ENCODE data around the gene C3orf52. TPM values are rescaled to one million over a fixed set of nuclear protein-coding genes. Genes with fewer than 3 reads are reported as not detected.

C3orf52 gene
- total RNA-seq, 6 experiments from 2014 or later, result 9.7 to 11.6 (median 10.7) TPM

DNA sequence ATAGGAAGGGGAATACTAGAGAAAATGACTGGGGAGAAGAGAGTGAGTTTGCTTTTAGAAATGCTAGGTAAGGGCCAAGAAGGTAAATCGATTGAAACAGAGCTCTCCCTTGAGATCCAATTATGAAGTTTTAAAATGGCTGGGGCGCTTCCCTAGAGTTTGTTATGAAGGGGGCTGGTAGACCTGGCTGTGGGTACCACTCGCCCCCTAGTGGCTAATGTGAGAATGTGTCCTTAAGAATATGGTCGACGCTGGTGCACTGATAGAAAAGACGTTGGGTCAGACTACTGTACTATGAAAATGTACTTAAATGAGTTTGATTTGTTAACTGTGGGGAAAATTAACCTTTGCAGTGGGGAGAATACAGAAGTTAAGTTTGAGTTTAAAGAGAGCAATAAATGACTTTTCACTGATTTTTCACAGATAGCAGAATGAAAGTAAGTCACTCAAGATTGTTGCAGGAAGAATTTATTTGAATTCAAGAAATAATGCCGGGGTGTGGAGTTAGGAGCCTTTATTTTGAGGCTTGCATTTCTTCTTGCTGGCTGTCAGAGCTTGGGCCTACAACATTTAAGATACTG lies 42.5 kb upstream of the C3orf52 start:
- H3K9me3 Mint-ChIP-seq, result no peaks in the 10 kb centered on the region
- TF ChIP-seq, protein P1, sequence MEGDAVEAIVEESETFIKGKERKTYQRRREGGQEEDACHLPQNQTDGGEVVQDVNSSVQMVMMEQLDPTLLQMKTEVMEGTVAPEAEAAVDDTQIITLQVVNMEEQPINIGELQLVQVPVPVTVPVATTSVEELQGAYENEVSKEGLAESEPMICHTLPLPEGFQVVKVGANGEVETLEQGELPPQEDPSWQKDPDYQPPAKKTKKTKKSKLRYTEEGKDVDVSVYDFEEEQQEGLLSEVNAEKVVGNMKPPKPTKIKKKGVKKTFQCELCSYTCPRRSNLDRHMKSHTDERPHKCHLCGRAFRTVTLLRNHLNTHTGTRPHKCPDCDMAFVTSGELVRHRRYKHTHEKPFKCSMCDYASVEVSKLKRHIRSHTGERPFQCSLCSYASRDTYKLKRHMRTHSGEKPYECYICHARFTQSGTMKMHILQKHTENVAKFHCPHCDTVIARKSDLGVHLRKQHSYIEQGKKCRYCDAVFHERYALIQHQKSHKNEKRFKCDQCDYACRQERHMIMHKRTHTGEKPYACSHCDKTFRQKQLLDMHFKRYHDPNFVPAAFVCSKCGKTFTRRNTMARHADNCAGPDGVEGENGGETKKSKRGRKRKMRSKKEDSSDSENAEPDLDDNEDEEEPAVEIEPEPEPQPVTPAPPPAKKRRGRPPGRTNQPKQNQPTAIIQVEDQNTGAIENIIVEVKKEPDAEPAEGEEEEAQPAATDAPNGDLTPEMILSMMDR (IDR thresholded peaks at IDR 0.05), result peak; percentile 98
- no peaks in the 10 kb centered on the region for H3K36me3 Mint-ChIP-seq (ENCODE audit: low read depth)
- no peaks in the 10 kb centered on the region; the same call in 1 of the 2 replicates for H3K27me3 Mint-ChIP-seq (ENCODE audit: insufficient read depth)
- DNase-seq, result peak; percentile 63
- no peak overlapping the region for H3K27ac Mint-ChIP-seq
- H3K4me3 Mint-ChIP-seq, result no peak overlapping the region
- H3K4me1 Mint-ChIP-seq (ENCODE audit: low read depth), result peaks cover 24% of the 10 kb centered on the region

DNA sequence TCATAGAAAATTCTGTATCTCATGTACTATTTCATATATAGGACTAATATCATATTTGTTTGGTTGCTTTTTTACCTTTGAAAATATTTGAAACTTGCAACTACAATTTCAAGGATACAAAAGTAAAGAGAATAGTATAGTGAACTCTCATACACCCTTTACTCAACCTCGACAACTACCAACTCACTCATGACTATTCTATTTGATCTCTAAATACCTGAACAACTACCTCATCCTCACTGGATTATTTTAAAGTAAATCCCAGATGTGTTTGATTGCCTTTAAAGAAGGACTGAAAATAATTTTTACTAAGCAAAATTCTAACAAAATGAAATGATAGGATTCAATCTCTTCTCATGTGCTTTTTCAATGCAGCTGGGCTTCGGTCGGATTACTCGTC lies 39.6 kb upstream of the C3orf52 start:
- peaks cover 11% of the 10 kb centered on the region for H3K4me1 Mint-ChIP-seq (ENCODE audit: low read depth)
- no peak overlapping the region for H3K4me3 Mint-ChIP-seq
- TF ChIP-seq, protein P1 (IDR thresholded peaks at IDR 0.05), result no peak
- no peak overlapping the region for H3K27ac Mint-ChIP-seq
- H3K9me3 Mint-ChIP-seq, result no peaks in the 10 kb centered on the region
- H3K36me3 Mint-ChIP-seq (ENCODE audit: low read depth), result no peaks in the 10 kb centered on the region
- H3K27me3 Mint-ChIP-seq (ENCODE audit: insufficient read depth), result no peaks in the 10 kb centered on the region
- DNase-seq, result peak; percentile 31

DNA sequence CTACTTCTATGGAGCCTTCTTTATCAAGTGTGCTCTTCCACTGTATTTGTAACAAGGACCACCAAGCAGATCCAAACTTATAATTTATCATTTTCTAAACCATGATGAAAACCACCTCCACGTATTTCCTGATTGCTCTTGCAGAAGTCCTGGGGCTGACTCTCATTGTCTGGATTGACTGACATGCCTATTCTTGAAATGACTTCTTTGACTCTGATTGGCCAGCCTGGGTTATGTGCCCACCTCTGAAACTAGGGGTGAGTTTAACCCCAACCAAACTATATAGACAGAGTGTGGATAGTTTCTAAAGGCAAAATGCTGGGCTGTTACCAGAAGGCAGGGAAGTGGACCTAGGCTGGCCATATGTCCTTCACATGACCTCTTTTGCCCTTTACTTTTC lies 38.9 kb upstream of the C3orf52 start:
- no peaks in the 10 kb centered on the region for H3K9me3 Mint-ChIP-seq
- H3K27me3 Mint-ChIP-seq (ENCODE audit: insufficient read depth), result no peaks in the 10 kb centered on the region
- no peak for DNase-seq
- no peak overlapping the region for H3K4me3 Mint-ChIP-seq
- TF ChIP-seq, protein P1 (IDR thresholded peaks at IDR 0.05), result no peak
- peaks cover 11% of the 10 kb centered on the region for H3K4me1 Mint-ChIP-seq (ENCODE audit: low read depth)
- H3K27ac Mint-ChIP-seq, result no peak overlapping the region
- H3K36me3 Mint-ChIP-seq (ENCODE audit: low read depth), result no peaks in the 10 kb centered on the region

DNA sequence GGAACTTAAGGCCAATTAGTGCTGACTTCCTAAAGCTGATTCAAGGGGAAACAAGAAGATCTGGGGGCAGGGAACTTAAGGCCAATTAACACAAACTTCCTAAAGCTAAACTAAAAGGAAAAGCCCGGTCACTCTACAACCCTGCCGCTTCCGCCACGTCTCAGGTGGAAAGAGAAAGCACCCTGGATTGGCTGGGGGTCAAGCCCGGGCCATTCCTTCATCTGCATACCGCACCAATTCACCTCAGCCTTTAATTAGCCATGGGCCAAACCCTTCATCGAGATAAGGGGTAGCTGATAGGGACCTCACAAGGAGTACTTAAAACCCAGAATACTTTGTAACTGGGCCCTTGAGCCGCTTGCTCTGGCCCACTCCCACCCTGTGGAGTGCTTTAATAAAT lies 37.3 kb upstream of the C3orf52 start:
- Mint-ChIP-seq H3K4me1 (ENCODE audit: low read depth) (peaks cover 26% of the 10 kb centered on the region), H3K36me3 (ENCODE audit: low read depth) (no peaks in the 10 kb centered on the region), H3K9me3 (no peaks in the 10 kb centered on the region), H3K4me3 (no peak overlapping the region), H3K27ac (no peak overlapping the region), H3K27me3 (ENCODE audit: insufficient read depth) (peaks cover 3% of the 10 kb centered on the region; the same call in 1 of the 2 replicates)
- no peak for DNase-seq
- TF ChIP-seq, protein P1 (IDR thresholded peaks at IDR 0.05), result no peak

DNA sequence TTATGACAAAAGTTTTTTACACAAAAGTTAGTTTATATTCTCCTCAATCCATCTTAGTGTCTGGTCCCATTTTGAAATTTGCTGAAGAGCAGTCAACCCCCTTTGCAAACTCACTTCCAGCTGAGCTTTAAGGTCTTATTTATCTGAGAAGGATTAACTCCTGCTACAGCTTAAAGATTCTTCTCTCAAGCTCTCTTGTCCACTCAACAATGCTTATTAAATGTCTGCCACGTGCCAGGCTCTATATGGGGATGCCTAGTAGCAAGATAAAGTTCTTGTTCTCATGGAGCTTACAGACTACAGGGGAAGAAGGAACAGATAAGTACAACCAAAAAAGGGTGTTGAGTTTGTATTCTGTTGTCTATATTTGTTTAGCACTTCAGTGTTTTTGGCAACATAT lies 33.0 kb upstream of the C3orf52 start:
- no peak overlapping the region for H3K4me3 Mint-ChIP-seq
- peaks cover 3% of the 10 kb centered on the region; the same call in 1 of the 2 replicates for H3K27me3 Mint-ChIP-seq (ENCODE audit: insufficient read depth)
- no peak for DNase-seq
- H3K4me1 Mint-ChIP-seq (ENCODE audit: low read depth), result peaks cover 32% of the 10 kb centered on the region
- TF ChIP-seq, protein P1 (IDR thresholded peaks at IDR 0.05), result no peak
- H3K27ac Mint-ChIP-seq, result no peak overlapping the region
- H3K36me3 Mint-ChIP-seq (ENCODE audit: low read depth), result no peaks in the 10 kb centered on the region
- no peaks in the 10 kb centered on the region for H3K9me3 Mint-ChIP-seq
